GM12865 (cell line): ENCODE results near the gene SPRR1A.
"Not testable (repeated sequence)": the region's sequence is repeated elsewhere in the genome, so short reads cannot be mapped to it uniquely, and the experiment has no call there.

Experiments used
- DNase-seq: peaks from one replicate; pipeline ENCODE4 v3.0.0; 2010; ENCODE audit warnings: low read depth
- H3K4me3 ChIP-seq: 2 replicates; pipeline ENCODE4 v1.5.1; 2011; ENCODE audit warnings: mild to moderate bottlenecking, low read depth, low read length, control low read depth
- CTCF ChIP-seq: IDR thresholded peaks from 2 replicates; pipeline ENCODE4 v1.5.1; 2011; ENCODE audit warnings: low read length, control low read depth, low read depth, inconsistent platforms; ENCODE audit not compliant: insufficient read depth; ENCODE audit errors: missing control alignments

The SPRR1A gene

GRCh38 chr1:152999818-153000217 is 15.9 kb downstream of the SPRR1A start:
- DNase-seq = no peak
- TF ChIP-seq CTCF = no peak
- H3K4me3 ChIP-seq = no peak overlapping the region

- H3K4me3 ChIP-seq = no peak overlapping the region
- TF ChIP-seq CTCF = no peak
- no peak for DNase-seq
These were observed 16.4 kb downstream of the SPRR1A start for GRCh38 chr1:153000294-153000693.

GRCh38 chr1:153001382-153001781 is 17.5 kb downstream of the SPRR1A start, which contains the start of gene SPRR3:
SPRR3 (plus strand) TSS chr1:153001749; CDS start chr1:153003021, 1,272 bp downstream.
- no peak within 1 kb of the TSS for H3K4me3 ChIP-seq
- no peak for DNase-seq
- no peak for TF ChIP-seq CTCF

GRCh38 chr1:153011235-153011758 is 27.4 kb downstream of the SPRR1A start:
- not testable (repeated sequence) for DNase-seq

GRCh38 chr1:153021829-153022228 is 37.9 kb downstream of the SPRR1A start:
- DNase-seq, H3K4me3 ChIP-seq: not testable (repeated sequence)

More at GRCh38 chr1:153011235-153011758, 27.4 kb downstream of the SPRR1A start:
- H3K4me3 ChIP-seq = not testable (repeated sequence)

GRCh38 chr1:153022340-153022739 is 38.5 kb downstream of the SPRR1A start:
- not testable (repeated sequence) for DNase-seq, H3K4me3 ChIP-seq

- H3K4me3 ChIP-seq = no peak overlapping the region
These were observed 39.2 kb downstream of the SPRR1A start for GRCh38 chr1:153023109-153023508.

GRCh38 chr1:153024413-153024812 is 40.5 kb downstream of the SPRR1A start:
- no peak for TF ChIP-seq CTCF
- DNase-seq = no peak
- H3K4me3 ChIP-seq = no peak overlapping the region

More at GRCh38 chr1:153023109-153023508, 39.2 kb downstream of the SPRR1A start:
- TF ChIP-seq CTCF = no peak
- no peak for DNase-seq
